Common myeloid progenitor, CD34-positive (primary cell): Measurements from ENCODE around the gene CACNA1B.
"Not testable (repeated sequence)": the region's sequence is repeated elsewhere in the genome, so short reads cannot be mapped to it uniquely, and the experiment has no call there.

Source experiments
- CTCF ChIA-PET: fragments of 350-600 bp; sonication (Branson Sonifier 250); formaldehyde crosslinking; loops from one replicate; lab custom pipeline; 2021; ENCODE audit warnings: antibody characterized with exemption; lab: Charles Lee
- POLR2A ChIA-PET: fragments of 350-600 bp; sonication (Branson Sonifier 250); formaldehyde crosslinking; loops from one replicate; lab custom pipeline; 2021; ENCODE audit warnings: antibody characterized with exemption; lab: Charles Lee
- DNase-seq, 3 donors: peaks; one replicate each; pipeline versions ENCODE4 v3.0.0 to v3.0.0-alpha.2; 2013
- H3K27ac ChIP-seq, 2 experiments: 1 replicate in 1 of 2; 2 replicates in 1 of 2; pipeline ENCODE4 v1.7.0; 2013; ENCODE audit warnings: inconsistent platforms in 2 of 2, low read length in 2 of 2, mild to moderate bottlenecking in 2 of 2, low read depth in 1 of 2, moderate library complexity in 1 of 2; ENCODE audit not compliant: severe bottlenecking in 2 of 2, insufficient read depth in 1 of 2, poor library complexity in 1 of 2
- H3K27me3 ChIP-seq, 5 experiments: replicated peaks in 2 of 5; 1 replicate in 3 of 5; 2 replicates in 2 of 5; pipeline versions ENCODE4 v1.6.1 to v1.7.0; 2013; ENCODE audit warnings: low read length in 4 of 5, mild to moderate bottlenecking in 2 of 5, moderate library complexity in 2 of 5, inconsistent platforms in 1 of 5; ENCODE audit not compliant: insufficient read depth in 5 of 5, control insufficient read depth in 4 of 5
- H3K36me3 ChIP-seq, 4 experiments: 1 replicate in 2 of 4; 2 replicates in 2 of 4; pipeline versions ENCODE4 v1.6.1 to v1.7.0; 2013; ENCODE audit warnings: low read length in 3 of 4, control low read depth in 1 of 4, mild to moderate bottlenecking in 1 of 4; ENCODE audit not compliant: control insufficient read depth in 4 of 4, insufficient read depth in 4 of 4
- H3K4me1 ChIP-seq, 4 experiments: 1 replicate in 3 of 4; 2 replicates in 1 of 4; pipeline versions ENCODE4 v1.6.1 to v1.7.1; 2013; ENCODE audit warnings: low read length in 3 of 4, mild to moderate bottlenecking in 3 of 4, control low read depth in 1 of 4, inconsistent platforms in 1 of 4, moderate library complexity in 1 of 4; ENCODE audit not compliant: control insufficient read depth in 4 of 4, insufficient read depth in 4 of 4; ENCODE audit errors: control extremely low read depth in 1 of 4
- H3K4me3 ChIP-seq, 7 experiments: 1 replicate in 4 of 7; 2 replicates in 3 of 7; pipeline versions ENCODE4 v1.5.1 to v1.7.0; 2013; ENCODE audit warnings: mild to moderate bottlenecking in 7 of 7, low read length in 6 of 7, moderate library complexity in 6 of 7, inconsistent platforms in 2 of 7, low read depth in 2 of 7, control low read depth in 1 of 7; ENCODE audit not compliant: insufficient read depth in 4 of 7, control insufficient read depth in 1 of 7; ENCODE audit errors: extremely low read depth in 1 of 7
- H3K9me3 ChIP-seq, 5 experiments: 1 replicate in 4 of 5; 2 replicates in 1 of 5; pipeline versions ENCODE4 v1.6.1 to v1.7.1; 2013; ENCODE audit warnings: low read length in 4 of 5, mild to moderate bottlenecking in 2 of 5, inconsistent platforms in 1 of 5, low read depth in 1 of 5, moderate library complexity in 1 of 5; ENCODE audit not compliant: control insufficient read depth in 4 of 5, insufficient read depth in 2 of 5; ENCODE audit errors: control extremely low read depth in 1 of 5
- WGBS: methylation state at CpG from one replicate; pipeline ENCODE4 v1.1.5; 2013; ENCODE audit not compliant: insufficient coverage; 5-methylcytosine and 5-hydroxymethylcytosine counted together

The CACNA1B gene

DNA sequence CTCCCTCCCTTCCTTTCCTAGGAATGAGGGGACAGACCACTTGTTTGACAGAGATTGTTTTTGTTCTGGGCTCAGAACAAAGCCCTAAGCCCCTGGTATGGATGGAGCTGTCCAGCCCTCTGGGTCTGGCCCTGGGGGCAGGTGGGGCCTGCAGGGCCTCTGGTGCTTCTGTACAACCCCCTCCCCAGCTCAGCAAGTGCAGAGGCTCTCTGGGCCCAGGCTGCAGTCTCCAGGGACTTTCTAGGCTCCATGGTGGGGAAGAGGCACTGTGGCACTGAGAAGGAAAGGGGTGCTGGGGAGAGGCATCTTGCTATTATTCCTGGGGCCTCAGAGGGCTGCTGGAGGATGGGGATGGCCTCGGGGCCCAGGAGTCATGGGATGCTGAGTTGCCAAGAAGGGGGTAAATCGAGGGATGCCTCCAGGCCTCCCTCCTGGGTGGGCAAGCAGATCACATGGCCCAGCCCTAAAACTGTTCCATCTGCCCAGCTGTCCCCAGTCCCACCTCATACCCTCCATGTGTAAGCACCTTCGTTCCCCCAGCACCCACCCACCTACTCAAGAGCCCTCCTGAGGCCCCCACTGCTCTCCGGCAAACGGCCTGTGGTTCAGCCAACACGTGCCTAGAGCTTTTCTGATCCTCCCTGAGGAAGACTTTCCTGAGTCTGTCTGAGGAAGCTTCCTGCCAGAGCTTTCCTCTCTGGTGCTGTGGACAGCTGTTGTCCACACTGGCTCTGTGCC lies 225.7 kb downstream of the CACNA1B start:
- Histone ChIP-seq H3K27me3 (peaks cover 0 to 20% (median 0%) of the 10 kb centered on the region in 5 experiments), H3K36me3 (no peaks in the 10 kb centered on the region), H3K27ac (no peak overlapping the region), H3K9me3 (no peaks in the 10 kb centered on the region), H3K4me1 (no peaks in the 10 kb centered on the region), H3K4me3 (no peak overlapping the region)
- no peak for DNase-seq
- ChIA-PET CTCF (no interaction called here), POLR2A (no interaction called here)
- WGBS = 79% methylated on average over 6 of the region's 6 CpGs

DNA sequence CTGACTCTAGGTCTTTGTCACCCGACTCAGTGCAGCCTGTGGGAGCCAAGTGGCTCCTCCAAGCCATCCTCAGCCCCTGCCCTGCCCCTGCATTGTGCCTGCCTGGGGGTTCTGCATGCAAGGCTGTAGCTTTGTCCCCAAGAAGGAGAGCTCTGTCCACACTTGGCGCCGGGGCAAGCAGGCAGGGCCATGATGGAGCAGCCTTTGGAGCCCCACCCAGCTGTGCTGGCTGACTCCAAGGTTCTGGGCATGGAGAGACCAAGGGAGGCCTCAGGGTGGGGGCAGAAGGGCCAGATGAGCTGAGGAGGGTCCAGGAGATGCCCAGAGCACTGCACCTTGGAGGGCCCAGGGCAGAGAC lies 226.2 kb downstream of the CACNA1B start:
- Histone ChIP-seq H3K27me3 (peaks cover 0 to 20% (median 0%) of the 10 kb centered on the region in 5 experiments), H3K4me1 (no peaks in the 10 kb centered on the region), H3K4me3 (no peak overlapping the region), H3K36me3 (no peaks in the 10 kb centered on the region), H3K9me3 (no peaks in the 10 kb centered on the region), H3K27ac (no peak overlapping the region)
- POLR2A ChIA-PET = no interaction called here
- 90% methylated on average over 2 of the region's 3 CpGs for WGBS
- no peak for DNase-seq
- CTCF ChIA-PET = interaction anchor here (0.6 kb wide), 1 partner anchor 54 kb away, joined by 3 read pairs; no protein-coding TSS in a partner anchor

DNA sequence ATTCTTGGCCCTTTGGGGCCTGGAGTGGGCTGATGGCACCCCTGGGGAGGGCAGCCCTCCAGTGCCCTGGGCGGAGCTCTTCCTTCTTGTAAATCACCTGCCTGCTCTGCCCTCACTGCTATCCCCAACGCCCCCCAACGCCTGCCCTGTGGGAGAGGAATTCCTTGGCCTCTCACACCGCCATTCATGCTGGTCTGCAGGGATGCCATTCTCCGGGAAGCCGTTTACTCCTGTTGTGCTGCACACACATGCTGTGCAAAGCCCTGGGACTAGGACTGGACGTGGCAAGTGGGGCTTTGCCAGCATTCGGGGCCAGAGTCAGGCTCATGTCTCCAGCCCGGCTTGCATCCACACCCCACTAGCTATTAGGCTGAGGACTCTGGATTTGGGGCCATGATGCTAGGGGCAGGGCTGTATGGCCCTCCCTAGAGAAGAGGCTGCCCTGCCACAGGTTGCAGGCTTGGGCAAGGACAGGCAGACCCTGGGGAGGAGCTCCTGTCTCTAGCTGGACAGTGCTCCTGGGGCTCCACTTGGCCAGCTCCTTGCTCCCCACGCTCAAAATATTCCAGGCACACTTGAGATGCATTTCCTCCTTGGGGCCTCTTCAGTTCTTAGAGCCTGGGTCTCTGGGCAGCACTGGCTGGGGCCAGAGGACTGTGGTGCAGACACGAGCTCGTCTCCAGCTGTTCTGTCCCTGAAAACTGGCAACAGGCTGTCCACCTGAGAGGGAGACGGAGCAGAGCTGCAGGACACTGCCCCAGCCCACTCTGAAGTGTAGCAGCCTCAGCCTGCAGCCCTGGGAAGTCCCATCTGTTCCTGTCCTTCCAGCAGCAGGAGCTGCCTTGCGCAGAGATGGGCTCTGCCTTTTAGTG lies 226.9 kb downstream of the CACNA1B start:
- Histone ChIP-seq H3K36me3 (no peaks in the 10 kb centered on the region), H3K27ac (no peak overlapping the region), H3K9me3 (no peaks in the 10 kb centered on the region), H3K27me3 (peaks cover 0 to 20% (median 0%) of the 10 kb centered on the region in 5 experiments), H3K4me3 (no peak overlapping the region), H3K4me1 (no peaks in the 10 kb centered on the region)
- POLR2A ChIA-PET = no interaction called here
- 85% methylated on average over 14 of the region's 14 CpGs for WGBS
- DNase-seq = no peak
- CTCF ChIA-PET = interaction anchor here (0.6 kb wide), 1 partner anchor 54 kb away, joined by 3 read pairs; no protein-coding TSS in a partner anchor

DNA sequence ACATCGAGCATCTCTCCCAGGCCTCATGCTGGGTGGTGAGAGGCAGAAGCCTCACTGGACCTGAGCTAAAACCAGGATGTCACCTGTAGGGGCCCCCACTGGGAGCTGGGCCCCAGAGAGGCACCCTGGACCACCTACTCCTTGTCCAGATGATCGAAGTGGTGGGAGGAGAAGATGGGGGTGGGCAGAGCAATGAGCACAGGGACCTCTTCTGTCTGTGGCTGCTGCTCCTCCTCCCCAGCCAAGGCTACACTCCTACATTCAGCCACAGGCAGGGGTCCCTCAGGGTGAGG lies 227.5 kb downstream of the CACNA1B start:
- ChIA-PET POLR2A (no interaction called here), CTCF (no interaction called here)
- Histone ChIP-seq H3K4me1 (no peaks in the 10 kb centered on the region), H3K36me3 (no peaks in the 10 kb centered on the region), H3K27me3 (peaks cover 0 to 20% (median 0%) of the 10 kb centered on the region in 5 experiments), H3K27ac (no peak overlapping the region), H3K9me3 (no peaks in the 10 kb centered on the region), H3K4me3 (no peak overlapping the region)
- WGBS = 93% methylated on average over 2 of the region's 2 CpGs
- DNase-seq = no peak

DNA sequence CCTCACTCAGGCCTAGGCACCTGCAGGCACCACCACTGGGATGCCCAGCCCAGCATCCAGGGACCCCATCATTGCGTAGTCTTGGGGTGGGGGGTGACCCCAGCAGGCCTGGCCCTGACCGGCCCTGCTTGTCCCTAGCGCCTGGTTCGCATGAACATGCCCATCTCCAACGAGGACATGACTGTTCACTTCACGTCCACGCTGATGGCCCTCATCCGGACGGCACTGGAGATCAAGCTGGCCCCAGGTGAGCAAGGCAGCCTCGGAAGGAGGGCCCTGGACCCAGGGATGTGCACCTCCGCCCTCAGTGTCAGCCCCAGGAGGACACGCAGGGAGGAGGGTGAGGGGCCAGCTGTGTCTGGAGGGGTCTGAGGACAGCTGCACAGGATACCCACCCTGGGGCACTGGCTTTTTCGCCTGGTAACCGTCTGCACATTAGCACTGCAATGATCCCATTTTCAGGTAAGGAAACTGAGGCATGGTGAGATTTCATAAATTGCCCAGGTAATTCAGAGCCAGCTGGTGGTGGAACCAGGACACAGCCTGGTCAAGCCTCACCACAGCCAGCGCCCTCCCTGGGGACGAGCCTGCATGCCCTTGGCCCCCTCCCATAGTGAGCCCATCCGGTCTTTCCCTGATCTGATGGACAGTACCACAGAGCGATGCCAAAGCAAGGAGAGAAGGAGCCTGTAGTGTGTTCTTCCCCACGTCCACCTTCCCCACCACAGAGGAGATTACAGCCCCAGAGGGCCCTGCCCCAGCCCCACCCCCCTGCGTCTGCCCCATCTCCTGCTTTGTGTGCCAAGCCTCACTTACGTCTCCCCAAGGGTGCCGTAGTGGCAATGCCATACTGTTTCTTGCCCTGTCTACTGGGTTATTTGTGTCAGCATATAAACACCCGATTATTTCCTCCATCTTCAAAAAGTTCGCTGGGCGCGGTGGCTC lies 228.3 kb downstream of the CACNA1B start:
- ChIA-PET CTCF (no interaction called here), POLR2A (no interaction called here)
- Histone ChIP-seq H3K27me3 (peaks cover 0 to 20% (median 0%) of the 10 kb centered on the region in 5 experiments), H3K36me3 (no peaks in the 10 kb centered on the region), H3K27ac (no peak overlapping the region), H3K4me3 (no peak overlapping the region), H3K4me1 (no peaks in the 10 kb centered on the region), H3K9me3 (no peaks in the 10 kb centered on the region)
- DNase-seq = no peak
- 98% methylated on average over 22 of the region's 26 CpGs for WGBS

DNA sequence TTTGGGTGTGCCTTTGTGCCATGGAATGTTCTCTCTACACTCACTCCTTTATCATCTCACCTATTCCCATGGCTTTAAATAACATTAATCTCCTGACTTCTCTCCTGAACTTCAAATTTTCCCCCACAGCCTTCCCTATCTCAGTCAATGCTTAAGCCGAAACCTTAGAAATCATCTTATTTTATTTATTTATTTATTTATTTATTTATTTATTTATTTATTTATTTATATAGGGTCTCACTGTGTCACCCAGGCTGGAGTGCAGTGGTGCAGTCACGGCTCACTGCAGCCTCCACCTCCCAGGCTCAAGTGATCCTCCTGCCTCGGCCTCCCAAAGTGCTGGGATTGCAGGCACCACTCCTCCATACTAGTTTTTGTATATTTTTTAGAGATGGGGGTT lies 229.5 kb downstream of the CACNA1B start:
- H3K9me3 ChIP-seq, DNase-seq, H3K4me1 ChIP-seq, H3K4me3 ChIP-seq, POLR2A ChIA-PET, H3K27ac ChIP-seq, CTCF ChIA-PET, H3K36me3 ChIP-seq: not testable (repeated sequence)
- 93% methylated on average over 2 of the region's 3 CpGs for WGBS
- peaks cover 0 to 14% (median 0%) of the 10 kb centered on the region in 5 experiments for H3K27me3 ChIP-seq
